ENCODE results near the gene IQCH. TPM values are rescaled to one million over a fixed set of nuclear protein-coding genes. Genes with fewer than 3 reads are reported as not detected.

Gene IQCH
- total RNA-seq, 1 donor from 2014 or later: 2.0 TPM

- peaks cover 9% of the 10 kb centered on the region for H3K4me1 Mint-ChIP-seq (ENCODE audit: unreplicated experiment)
- H3K27ac Mint-ChIP-seq: no peak overlapping the region
- H3K4me3 Mint-ChIP-seq: no peak overlapping the region
- H3K27me3 Mint-ChIP-seq: no peaks in the 10 kb centered on the region
- peaks cover 7% of the 10 kb centered on the region for H3K36me3 Mint-ChIP-seq
- TF ChIP-seq, protein P1, sequence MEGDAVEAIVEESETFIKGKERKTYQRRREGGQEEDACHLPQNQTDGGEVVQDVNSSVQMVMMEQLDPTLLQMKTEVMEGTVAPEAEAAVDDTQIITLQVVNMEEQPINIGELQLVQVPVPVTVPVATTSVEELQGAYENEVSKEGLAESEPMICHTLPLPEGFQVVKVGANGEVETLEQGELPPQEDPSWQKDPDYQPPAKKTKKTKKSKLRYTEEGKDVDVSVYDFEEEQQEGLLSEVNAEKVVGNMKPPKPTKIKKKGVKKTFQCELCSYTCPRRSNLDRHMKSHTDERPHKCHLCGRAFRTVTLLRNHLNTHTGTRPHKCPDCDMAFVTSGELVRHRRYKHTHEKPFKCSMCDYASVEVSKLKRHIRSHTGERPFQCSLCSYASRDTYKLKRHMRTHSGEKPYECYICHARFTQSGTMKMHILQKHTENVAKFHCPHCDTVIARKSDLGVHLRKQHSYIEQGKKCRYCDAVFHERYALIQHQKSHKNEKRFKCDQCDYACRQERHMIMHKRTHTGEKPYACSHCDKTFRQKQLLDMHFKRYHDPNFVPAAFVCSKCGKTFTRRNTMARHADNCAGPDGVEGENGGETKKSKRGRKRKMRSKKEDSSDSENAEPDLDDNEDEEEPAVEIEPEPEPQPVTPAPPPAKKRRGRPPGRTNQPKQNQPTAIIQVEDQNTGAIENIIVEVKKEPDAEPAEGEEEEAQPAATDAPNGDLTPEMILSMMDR (conservative IDR thresholded peaks at IDR 0.05): no peak
- H3K9me3 Mint-ChIP-seq: no peaks in the 10 kb centered on the region
- DNase-seq (ENCODE audit: extremely low spot score, unreplicated experiment): no peak
Observed at GRCh38 chr15:67531379-67531914, 276.9 kb downstream of the IQCH start.

- TF ChIP-seq, protein P1 (conservative IDR thresholded peaks at IDR 0.05): no peak
- H3K27ac Mint-ChIP-seq: no peak overlapping the region
- no peaks in the 10 kb centered on the region for H3K36me3 Mint-ChIP-seq
- H3K27me3 Mint-ChIP-seq: no peaks in the 10 kb centered on the region
- H3K4me1 Mint-ChIP-seq (ENCODE audit: unreplicated experiment): no peaks in the 10 kb centered on the region
- no peak for DNase-seq (ENCODE audit: extremely low spot score, unreplicated experiment)
- H3K4me3 Mint-ChIP-seq: no peak overlapping the region
- no peaks in the 10 kb centered on the region for H3K9me3 Mint-ChIP-seq
Observed at GRCh38 chr15:67533873-67534272, 279.3 kb downstream of the IQCH start.

DNA sequence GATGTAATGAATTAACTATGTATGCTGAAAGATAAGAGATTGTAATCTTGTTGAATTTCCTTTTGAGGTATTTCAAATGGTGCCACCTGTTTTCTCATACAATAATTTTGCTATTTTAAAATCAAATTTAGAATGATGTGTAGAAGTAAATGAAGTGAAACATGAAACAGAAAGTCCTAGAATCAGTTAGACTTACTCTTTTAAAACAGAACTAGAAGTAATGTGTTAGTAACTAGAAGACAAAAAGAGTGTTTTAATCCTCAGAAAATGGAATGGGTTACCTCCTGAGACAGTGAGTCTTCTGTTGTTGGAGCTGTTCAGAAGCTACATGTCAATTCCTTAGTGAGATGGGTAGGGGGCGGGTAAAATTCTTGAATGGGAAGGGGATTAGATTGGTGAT is 279.8 kb downstream of the IQCH start:
- H3K9me3 Mint-ChIP-seq: no peaks in the 10 kb centered on the region
- no peak overlapping the region for H3K27ac Mint-ChIP-seq
- H3K4me3 Mint-ChIP-seq: no peak overlapping the region
- no peak for DNase-seq (ENCODE audit: extremely low spot score, unreplicated experiment)
- no peaks in the 10 kb centered on the region for H3K27me3 Mint-ChIP-seq
- TF ChIP-seq, protein P1 (conservative IDR thresholded peaks at IDR 0.05): no peak
- H3K4me1 Mint-ChIP-seq (ENCODE audit: unreplicated experiment): no peaks in the 10 kb centered on the region
- no peaks in the 10 kb centered on the region for H3K36me3 Mint-ChIP-seq

DNA sequence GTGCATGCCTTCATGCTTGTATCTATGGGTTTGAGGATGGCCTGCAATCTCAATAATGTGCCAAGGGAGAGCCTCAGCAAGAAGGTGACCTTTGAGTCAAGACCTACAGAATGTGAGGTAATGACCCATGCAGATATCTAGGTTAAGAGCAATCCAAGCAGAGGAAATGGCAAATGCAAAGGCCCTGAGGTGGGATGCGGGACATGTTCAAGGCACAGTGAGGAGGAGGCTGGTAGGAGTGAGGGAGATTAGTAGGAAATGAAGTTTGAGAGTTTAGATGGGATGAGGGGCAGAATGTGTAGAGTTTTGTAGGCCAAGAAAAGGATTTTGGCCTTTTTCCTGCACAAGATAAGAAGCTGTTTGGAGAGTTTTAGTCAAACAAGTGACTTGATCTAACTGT is 283.2 kb downstream of the IQCH start:
- H3K27ac Mint-ChIP-seq: no peak overlapping the region
- no peak for DNase-seq (ENCODE audit: extremely low spot score, unreplicated experiment)
- TF ChIP-seq, protein P1 (conservative IDR thresholded peaks at IDR 0.05): no peak
- H3K27me3 Mint-ChIP-seq: no peaks in the 10 kb centered on the region
- no peaks in the 10 kb centered on the region for H3K36me3 Mint-ChIP-seq
- peaks cover 5% of the 10 kb centered on the region for H3K4me1 Mint-ChIP-seq (ENCODE audit: unreplicated experiment)
- H3K9me3 Mint-ChIP-seq: no peaks in the 10 kb centered on the region
- H3K4me3 Mint-ChIP-seq: peak overlapping the region; percentile 51

DNA sequence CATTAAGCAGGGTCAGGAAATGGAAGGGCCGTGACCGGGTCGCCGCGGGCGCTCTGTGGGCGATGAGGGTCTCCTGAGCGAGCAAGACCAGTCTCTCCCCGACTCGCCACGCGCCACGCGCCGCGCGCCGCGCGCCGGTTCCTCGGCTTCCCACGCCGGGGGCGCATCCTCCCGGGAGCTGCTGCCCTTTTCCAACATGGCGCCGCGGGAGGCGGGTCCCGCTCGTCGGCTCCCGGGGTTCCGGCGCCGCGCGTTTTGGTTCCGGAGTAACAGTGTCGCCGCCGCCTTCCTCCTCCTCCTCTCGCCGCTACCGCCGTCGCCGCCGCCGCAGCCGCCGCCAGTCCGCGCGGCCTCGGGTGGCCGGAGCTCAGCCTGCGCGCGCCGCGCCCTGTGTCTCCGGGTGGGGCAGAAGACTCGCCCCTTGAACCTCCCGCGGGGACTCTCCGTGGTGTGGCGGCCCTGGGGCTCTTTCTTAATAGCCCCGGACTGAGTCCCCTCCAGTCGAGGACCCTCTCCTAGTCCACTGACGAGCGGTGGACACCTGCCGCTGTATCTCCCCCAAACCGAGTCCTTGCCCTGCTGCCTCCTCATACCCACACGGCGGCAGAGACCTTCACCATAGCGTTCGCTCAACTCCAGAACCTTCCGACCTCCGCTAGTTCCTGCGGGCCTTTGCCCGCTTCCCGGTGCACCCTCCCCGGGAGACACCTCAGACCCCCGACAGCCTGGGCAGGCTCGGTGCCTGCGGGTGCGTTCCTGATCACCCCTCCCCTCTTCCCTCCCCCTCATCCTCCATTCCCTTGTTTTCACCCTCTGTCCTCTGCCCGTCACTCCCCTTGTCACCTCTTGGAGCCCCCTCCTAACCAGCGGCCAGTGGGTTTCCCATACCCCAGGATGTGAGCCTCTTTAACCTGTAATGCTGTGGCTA is 288.1 kb downstream of the IQCH start, which contains the start of gene MAP2K5:
Gene MAP2K5, plus strand, starts transcription at position 284 of the 928 bp plus-strand sequence. Its CDS starts 633 bp downstream, at position 917.
- Mint-ChIP-seq H3K4me1 (ENCODE audit: unreplicated experiment) (peaks cover 25% of the 10 kb centered on the region), H3K9me3 (no peaks in the 10 kb centered on the region)

More for the DNA sequence above, 288.1 kb downstream of the IQCH start, which contains the start of gene MAP2K5:
- peak; percentile 79 for DNase-seq (ENCODE audit: extremely low spot score, unreplicated experiment)
- Mint-ChIP-seq H3K4me3 (peak within 1 kb of the TSS; percentile 98), H3K27me3 (no peaks in the 10 kb centered on the region), H3K36me3 (peaks cover 4% of the 10 kb centered on the region), H3K27ac (peak within 1 kb of the TSS; percentile 84)
- TF ChIP-seq, protein P1 (conservative IDR thresholded peaks at IDR 0.05): no peak
